HG03378 (cell line): Measurements from ENCODE around the gene TRIM26.
"Not testable (repeated sequence)": the region's sequence is repeated elsewhere in the genome, so short reads cannot be mapped to it uniquely, and the experiment has no call there.

Experiments used
- ATAC-seq: cut with Tn5 transposase; IDR thresholded peaks from one replicate; pipeline ENCODE4 v1.9.1; 2021; ENCODE audit warnings: mild to moderate bottlenecking, moderate library complexity; ENCODE audit not compliant: unreplicated experiment

Gene TRIM26

DNA sequence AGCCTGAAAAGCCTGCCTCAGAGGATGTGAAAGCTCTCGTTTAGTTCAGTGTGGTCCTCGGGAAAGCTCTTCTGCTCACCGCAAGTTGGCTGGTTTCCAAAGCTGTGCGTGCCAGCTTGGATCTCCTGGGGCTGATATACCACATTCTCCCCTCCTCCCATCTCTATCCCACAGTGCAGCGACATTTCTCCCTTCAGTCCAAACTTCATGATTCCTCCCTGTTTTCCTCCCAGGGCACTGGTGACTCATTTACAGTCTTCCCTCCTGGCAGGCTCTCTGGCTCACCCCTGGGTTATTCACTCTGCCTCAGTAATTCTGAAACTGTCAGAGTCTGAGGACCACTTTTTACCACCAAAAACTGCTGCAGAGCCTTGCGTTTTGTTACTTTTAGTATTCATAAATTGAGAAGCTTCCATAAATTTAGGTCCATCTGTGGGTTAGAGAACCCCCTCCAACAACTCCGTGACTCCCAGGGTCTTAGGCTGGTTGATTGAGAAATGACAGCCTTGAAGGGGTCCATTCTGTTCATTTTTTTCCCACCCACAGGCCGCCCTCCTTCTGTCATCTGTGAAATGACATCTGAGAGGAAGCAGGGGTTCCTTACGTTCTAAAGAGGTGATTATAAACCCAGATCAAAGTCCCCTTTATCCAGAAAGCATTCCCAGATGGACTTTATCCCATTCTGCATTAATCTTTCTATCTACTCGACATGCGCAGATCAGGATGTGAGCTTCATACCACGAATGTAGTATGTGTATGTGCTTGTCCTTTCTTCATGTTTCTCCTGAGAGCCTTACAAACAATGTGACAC is 58.3 kb downstream of the TRIM26 start:
- ATAC-seq: no peak

DNA sequence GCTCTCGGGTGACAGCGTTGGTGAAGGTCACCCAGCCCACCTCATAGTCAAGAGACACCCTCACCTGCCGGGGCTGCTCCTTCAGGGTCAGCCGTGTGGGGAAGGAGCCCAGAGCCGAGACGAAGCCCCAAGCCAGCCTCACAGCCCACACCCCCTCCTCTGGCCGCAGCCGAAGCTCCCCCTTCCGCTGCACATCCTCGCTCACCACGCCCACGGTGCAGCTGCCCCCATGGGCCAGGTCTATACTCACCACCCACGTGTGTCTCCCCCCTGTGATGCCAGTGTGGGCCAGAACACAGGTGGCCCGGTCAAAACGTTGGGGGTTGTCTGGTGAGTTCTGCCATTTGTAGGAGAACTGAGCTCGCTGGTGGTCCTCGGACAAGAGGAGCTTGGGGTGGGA is 59.1 kb downstream of the TRIM26 start:
- no peak for ATAC-seq

DNA sequence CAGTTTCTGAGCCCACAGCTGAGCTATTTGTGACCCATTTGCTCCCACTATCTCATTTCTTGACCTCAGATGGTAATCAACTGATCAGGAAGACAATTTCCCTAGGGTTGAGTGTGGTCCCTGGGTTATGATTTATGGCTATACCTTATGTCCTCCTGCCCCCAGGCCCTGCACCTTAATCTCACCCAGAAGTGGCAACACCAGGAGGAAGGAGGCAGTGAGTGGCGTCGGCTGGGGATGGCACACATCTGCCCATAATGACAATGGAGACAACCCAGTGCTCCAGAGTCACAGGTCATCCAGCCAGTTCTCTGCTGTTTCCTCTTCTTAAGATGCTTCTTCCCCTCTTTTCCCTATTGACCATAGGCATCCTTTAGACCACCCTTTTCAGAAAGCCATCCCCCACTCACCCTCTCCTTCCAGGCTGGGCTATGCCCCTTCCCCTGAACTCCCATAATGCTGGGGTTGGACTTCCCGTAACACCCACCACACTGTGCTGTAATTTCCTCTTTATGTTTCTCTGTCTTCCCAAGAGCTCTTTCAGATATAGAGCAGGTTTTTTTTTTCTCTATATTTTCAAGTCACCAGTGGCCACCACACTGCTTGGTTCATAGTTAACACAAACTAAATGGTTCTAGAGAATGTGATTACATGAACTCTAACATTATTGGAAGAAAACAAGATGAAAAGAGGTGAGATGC is 60.1 kb downstream of the TRIM26 start:
- ATAC-seq: no peak

DNA sequence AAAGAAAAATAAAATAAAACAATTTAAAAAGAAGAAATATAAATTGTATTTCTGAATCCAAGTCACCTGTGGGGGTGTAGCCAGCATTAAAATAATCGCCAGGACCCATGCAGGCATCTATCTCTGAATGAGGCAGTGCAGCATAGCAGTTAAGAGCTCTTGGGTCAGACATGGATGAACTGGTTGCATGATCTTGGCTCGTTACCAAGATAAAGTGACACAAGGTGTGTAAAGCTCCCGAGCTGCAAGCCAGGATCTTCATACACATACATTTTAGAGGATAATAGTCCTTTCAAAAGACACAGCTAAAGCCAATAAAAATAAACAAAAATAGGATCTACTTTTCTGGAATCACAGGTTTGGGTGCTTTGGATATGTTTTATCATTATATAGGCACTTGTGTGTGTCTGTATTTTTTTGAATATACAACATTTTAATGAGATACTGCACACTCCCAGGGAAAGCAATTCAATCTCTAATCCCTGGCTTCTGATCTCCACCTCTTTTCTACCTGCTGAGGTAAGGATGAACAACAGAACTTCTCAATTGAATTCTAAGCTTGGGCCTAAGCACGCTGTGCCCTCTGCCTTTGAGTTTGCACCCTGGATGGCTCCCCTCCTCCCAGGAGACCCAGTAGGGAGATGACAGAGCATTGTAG is 61.1 kb downstream of the TRIM26 start:
- no peak for ATAC-seq

DNA sequence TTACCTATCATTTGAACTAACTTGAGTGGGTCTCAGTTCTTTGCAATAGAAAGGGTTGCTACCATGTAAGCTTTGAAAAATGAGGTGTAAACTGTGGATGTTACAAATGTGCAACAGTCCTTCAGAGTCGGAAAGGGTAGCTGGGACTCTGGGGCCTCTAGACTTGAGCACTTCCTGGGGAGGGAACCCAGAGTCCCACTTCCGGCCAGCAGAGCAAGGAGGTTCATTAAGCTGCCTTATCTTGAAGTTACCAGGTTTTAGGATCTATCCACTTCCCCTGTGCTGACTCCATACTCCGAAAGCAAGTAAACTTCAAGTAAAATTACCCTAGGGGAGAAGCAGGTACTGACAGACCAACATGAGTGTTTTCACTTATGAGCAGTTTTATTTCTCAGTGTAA is 61.6 kb downstream of the TRIM26 start:
- no peak for ATAC-seq

DNA sequence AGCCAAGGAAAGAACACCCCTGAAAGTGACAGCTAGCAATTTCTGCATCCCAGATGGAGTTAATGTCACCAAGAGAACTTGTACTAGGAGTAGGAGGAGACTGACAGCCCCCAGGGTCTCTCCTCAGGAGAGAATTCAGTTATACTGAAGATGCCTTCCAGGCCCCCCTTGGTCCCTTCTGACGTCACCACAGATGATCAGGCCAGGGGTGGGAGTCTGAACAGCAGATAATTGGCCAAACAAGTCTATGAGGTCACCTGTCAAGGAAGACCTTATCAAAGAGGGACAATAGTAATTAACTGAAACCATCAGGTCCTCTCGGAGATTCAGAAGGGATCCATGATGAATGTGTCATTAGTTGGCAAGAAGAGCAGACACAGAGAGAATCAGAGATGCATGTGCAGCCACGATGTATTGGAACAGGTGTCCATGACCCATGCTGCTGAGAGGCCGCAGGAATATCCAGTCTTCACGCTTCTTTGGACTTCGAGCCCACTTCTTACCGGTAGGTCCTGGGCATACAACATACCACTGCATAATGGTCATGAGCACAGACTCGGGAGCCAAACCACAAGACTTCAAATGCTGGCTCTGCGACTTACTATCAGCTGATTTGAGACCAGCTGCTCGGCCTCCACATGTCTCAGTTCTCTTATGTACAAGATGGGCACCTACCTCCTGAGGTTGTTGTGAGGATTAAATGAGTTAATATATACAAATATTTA is 62.4 kb downstream of the TRIM26 start:
- ATAC-seq: no peak

DNA sequence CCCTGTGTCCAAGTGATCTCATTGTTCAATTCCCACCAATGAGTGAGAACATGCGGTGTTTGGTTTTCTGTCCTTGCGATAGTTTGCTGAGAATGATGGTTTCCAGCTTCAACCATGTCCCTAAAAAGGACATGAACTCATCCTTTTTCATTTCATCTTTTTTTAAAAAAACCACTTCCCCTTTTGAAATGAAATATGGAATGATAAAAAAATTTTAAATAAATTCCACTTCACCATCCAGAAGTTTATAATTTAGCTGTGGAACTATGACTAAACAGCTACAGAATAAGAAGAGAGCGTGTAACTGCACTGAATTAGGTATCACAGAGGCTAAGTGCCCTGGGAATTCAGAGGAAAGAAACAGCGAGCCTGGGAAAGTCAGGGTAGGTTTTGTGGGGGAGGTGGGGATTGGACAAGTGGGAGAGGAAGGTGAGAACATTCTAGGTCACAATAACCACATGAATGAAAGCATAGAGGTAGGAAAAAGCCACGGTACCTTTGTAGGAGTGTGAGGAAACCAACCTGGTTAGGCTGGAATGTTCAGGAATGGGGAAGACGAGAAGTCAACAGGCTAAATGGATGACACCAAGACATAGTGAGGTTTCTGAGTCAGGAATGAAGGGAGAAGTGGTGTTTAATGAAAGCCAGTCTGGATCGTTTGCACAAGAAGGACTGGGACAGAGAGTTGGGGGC is 63.2 kb downstream of the TRIM26 start:
- ATAC-seq: no peak

DNA sequence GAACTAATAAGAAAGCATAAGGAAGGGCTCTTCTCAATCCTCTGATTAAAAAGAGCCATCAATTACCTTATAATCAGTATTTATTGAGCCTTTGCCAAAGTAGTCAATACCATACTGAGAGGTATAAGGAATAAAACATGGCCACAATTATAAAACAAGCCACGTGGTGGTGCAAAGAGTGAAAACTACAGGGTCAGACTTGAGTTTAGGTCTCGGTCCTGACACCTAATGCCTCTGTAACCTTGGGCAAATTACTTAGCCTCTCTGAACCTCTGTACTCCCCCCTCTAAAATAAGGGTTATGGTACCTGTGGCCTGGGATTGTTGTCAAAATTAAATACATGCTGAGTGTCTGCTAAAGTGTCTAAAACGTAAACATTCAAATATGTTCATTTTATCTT is 64.0 kb downstream of the TRIM26 start:
- no peak for ATAC-seq

DNA sequence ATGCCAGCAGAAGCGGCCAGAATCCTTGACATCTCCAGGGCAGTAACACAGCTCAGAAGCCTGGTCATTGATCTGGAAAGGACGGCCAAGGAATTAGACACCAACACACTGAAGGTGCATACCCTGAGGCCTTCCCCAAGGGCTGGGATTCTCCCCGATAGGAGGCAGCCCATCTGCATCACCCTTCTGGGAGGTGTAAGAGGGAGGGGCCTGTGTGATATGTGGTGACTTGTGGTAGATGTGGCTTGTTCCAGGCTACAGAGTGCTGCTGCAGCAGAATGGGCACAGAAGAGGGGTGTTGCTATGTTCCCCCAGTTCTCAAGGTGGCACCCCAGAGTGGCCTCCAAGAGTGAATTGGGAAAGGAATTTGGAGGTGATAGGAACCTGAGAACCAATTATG is 66.1 kb downstream of the TRIM26 start:
- no peak for ATAC-seq

DNA sequence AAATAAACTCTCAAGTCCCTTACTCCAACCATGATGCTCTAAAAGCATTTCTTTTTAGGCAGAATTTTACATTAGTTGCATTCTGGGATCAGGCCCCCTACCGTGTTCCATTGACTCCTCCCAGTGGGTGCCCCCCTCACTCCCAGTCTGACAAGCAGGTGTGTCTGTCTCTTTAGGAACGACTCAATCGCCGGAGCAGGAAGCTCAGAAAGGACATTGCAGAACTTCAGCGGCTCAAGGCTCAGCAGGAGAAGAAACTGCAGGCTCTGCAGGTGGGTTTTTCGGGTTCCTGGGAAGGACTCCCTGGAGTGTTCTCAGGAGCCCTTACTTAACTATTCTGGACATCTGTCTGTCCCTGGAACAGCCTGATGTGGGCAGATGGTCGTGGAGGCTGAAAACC is 67.4 kb downstream of the TRIM26 start:
- no peak for ATAC-seq

DNA sequence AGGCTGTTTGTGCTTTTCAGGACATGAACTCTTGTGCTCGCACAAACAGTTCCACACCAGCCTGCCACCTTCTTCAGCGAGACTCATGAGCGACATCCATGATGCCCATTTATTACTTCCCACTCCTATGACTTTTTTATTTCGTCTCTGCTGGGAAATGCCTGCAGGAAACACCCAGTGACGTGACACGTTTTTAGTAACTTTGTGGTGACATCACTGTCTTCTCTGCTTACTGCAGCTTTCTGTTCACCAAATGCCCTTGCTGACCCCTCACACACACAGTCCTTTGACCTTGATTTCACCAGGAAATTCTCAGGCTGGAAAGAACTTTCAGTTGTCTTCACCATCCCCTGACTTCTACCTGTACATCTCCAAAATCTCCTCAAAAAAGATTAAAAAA is 68.4 kb downstream of the TRIM26 start:
- ATAC-seq: no peak

DNA sequence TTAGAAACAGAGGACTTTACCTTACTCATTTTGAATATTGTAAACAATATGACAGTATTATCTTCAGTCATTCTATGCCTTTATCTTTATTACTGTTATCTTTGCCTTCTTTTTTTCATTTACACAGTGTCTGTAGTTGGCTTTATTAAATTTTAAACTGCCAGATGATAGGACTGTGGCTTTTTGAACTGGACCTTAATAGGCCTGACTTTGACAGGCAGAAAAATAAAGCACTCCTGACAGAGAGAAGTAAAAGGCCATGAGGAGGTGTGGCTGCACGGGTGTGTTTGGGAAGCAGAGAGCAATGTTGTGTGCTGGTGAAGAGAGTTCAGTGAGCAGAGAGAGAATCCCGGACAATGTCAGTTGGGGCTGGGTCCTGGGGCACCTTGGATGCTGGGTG is 69.4 kb downstream of the TRIM26 start:
- no peak for ATAC-seq

DNA sequence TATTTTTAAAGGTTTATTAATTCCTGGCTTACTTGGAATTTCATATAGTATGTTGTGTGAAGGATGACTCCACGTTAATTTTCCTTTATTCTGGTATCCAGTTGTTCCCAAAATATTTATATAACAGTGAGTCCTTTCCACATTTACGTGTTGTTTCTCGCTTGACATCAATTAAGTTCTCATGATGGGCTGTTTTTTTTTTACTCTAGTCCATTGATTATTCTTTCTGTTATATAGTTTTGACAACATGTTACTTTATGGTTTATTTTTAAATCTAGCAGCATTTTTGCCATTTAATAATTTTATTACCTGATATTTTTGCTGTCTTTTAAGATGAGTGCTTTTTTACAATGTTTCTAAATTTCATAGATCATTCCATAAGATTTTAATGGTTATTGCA is 70.5 kb downstream of the TRIM26 start:
- no peak for ATAC-seq

DNA sequence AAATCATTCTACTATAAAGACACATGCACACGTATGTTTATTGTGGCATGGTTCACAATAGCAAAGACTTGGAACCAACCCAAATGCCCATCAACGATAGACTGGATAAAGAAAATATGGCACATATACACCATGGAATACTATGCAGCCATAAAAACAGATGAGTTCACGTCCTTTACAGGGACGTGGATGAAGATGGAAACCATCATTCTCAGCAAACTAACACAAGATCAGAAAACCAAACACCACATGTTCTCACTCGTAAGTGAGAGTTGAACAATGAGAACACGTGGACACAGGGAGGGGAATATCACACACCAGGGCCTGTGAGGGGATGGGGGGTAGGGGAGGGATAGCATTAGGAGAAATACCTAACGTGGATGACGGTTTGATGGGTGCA is 73.0 kb downstream of the TRIM26 start:
- ATAC-seq: not testable (repeated sequence)

DNA sequence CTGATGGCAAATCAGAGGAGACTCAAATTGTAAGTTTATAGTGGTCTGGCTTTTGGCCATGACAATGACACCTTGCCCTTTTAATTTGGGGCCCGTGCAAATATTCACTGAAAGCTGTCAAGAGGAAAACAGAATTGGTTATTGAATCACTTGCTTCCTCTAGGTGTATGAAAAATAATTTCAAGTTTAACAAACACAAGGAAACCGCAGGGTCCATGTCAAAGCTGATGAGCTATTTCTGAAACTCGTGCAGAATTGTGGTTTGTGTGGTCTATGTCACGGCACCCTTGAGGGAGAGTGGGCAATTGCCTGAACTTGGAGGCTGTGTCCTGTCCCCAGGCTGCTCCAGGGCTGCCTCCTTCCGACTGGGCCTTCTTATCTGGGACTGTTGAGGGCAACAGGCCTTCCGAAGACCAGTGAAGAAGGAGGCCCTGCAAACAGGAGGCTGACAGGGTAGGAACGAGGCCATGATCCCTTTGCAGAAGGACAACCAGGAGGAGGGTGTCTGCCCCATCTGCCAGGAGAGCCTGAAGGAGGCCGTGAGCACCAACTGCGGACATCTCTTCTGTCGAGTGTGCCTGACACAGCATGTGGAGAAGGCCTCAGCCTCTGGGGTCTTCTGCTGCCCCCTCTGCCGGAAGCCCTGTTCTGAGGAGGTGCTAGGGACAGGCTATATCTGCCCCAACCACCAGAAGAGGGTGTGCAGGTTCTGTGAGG is 76.5 kb downstream of the TRIM26 start:
- no peak for ATAC-seq

DNA sequence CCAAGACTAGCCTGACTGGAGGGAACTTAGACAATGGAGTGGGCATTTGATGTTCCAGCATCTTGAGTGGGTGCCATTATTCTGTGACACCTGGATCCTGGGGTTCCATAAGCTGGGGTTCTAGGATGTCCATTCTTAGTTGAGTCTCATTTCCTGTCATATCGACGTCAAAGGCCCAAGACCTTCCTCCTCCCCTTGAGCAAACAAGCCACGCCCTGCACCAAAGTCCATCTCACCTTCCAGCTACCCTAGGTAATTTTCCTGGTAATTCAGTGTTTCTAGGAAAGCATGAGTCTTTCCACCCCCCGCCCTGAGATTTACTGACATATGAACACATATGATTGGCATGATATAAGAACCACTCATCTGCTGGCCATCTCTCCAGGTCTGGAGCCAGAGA is 77.4 kb downstream of the TRIM26 start, which contains the start of gene TRIM40:
TSS of gene TRIM40 (plus strand) at position 384 of the 400 bp plus-strand sequence. CDS start 897 bp downstream, outside the sequence.
- no peak for ATAC-seq

DNA sequence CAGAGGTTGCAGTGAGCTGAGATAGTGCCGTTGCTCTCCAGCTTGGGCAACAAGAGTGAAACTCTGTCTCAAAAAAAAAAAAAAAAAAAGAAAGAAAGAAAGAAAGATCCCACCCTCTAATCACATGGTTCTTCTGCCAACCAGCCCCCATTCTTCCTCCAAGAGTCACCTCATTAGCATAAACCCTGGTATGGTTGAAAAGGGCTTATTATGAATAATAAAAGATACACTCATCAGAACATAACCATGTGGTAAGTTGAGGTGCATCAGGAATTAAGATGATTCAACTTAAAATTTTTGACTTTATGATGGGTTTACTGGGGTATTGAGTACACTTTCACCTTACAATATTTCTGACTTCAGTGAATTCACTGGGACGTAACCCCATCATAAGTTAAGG is 78.1 kb downstream of the TRIM26 start:
- ATAC-seq: no peak
